Testis (tissue), 3 donors: ENCODE measurements around the gene SLC16A1. TPM values are rescaled to one million over a fixed set of nuclear protein-coding genes. Genes with fewer than 3 reads are reported as not detected.

Source experiments
- DNase-seq: peaks from one replicate; pipeline ENCODE4 v3.0.0-alpha.2; 2019
- H3K27ac ChIP-seq, 2 donors: fragments of 200-600 bp; sonication (generic); one replicate each; pipeline ENCODE4 v1.5.1; 2019
- H3K27me3 ChIP-seq: fragments of 200-600 bp; sonication (generic); one replicate; pipeline ENCODE4 v1.5.1; 2019
- H3K36me3 ChIP-seq: fragments of 200-600 bp; sonication (generic); one replicate; pipeline ENCODE4 v1.5.1; 2017; ENCODE audit warnings: low read depth; ENCODE audit errors: missing control alignments
- H3K4me1 ChIP-seq: fragments of 200-600 bp; sonication (generic); one replicate; pipeline ENCODE4 v1.5.1; 2019
- H3K4me3 ChIP-seq, 2 donors: fragments of 200-600 bp; sonication (generic); one replicate each; pipeline ENCODE4 v1.5.1; 2017 to 2019
- H3K9me3 ChIP-seq: fragments of 200-600 bp; sonication (generic); one replicate; pipeline ENCODE4 v1.5.1; 2017
- POLR2A ChIP-seq: fragments of 450-650 bp; IDR thresholded peaks from one replicate; pipeline ENCODE4 v1.6.1; 2017; ENCODE audit warnings: antibody characterized with exemption, mild to moderate bottlenecking, moderate library complexity
- WGBS, 2 donors: methylation state at CpG; one replicate each; pipeline ENCODE4 v1.1.5; 2018; 5-methylcytosine and 5-hydroxymethylcytosine counted together
- intact Hi-C: fragments of 100-400 bp; cut with DNase I; formaldehyde crosslinking; loops from one replicate; pipeline ENCODE4 v1.15.1; 2023; ENCODE audit warnings: low total_unique reads
- polyA plus RNA-seq: library from polyadenylated mRNA; stranded (reverse); fragments of 350-450 nt; fragmentation: Illumina TruSeq; extraction: RNeasy Lipid Tissue Mini Kit (QIAGEN cat#74804); gene quantifications from one replicate; pipeline ENCODE4 v1.2.3, GENCODE V29; 2014; ENCODE audit warnings: low read depth, low replicate concordance; ENCODE audit not compliant: insufficient read depth
- total RNA-seq, 2 donors: library from RNA; depleted of rRNA; stranded (reverse); fragments of >200 nt; gene quantifications; one replicate each; pipeline ENCODE4 v1.2.3, GENCODE V29; 2016
- TF ChIP-seq, protein P1 (sequence below), 3 experiments: fragments of 450-650 bp in 2 of 3; fragments of 200-600 bp in 1 of 3; sonication (generic) in 1 of 3; IDR thresholded peaks; one replicate each; pipeline ENCODE4 v1.5.1; 2016 to 2019; ENCODE audit warnings: antibody characterized with exemption in 3 of 3, mild to moderate bottlenecking in 2 of 3, moderate library complexity in 1 of 3

Gene SLC16A1
- total and polyA plus RNA-seq, 3 donors from 2014 or later: 70.3 to 130 (median 102) TPM

DNA sequence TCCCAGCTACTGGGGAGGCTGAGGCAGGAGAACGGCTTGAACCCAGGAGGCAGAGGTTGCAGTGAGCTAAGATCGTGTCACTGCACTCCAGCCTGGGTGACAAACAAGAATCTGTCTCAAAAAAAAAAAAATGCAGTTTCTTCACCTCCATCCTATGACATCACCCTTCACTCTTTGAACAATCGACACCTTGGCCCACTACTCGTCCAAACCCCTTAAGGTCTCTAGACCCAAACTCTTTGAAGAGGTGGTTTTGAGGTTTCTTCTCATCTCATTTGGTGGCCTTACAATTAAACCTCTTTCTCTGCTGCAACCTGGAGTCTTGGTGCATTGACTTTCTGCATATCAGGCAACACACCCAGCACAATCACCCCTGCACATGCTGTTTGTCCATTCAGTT lies 86.1 kb downstream of the SLC16A1 start:
- Histone ChIP-seq H3K27me3 (no peaks in the 10 kb centered on the region), H3K4me3 (no peak overlapping the region), H3K27ac (no peak overlapping the region), H3K9me3 (no peaks in the 10 kb centered on the region), H3K4me1 (peaks cover 10% of the 10 kb centered on the region), H3K36me3 (no peaks in the 10 kb centered on the region)
- intact Hi-C loops: no loop called here
- 84 to 93% methylated on average over 4 of the region's 4 CpGs for WGBS, 2 donors
- TF ChIP-seq, protein P1, sequence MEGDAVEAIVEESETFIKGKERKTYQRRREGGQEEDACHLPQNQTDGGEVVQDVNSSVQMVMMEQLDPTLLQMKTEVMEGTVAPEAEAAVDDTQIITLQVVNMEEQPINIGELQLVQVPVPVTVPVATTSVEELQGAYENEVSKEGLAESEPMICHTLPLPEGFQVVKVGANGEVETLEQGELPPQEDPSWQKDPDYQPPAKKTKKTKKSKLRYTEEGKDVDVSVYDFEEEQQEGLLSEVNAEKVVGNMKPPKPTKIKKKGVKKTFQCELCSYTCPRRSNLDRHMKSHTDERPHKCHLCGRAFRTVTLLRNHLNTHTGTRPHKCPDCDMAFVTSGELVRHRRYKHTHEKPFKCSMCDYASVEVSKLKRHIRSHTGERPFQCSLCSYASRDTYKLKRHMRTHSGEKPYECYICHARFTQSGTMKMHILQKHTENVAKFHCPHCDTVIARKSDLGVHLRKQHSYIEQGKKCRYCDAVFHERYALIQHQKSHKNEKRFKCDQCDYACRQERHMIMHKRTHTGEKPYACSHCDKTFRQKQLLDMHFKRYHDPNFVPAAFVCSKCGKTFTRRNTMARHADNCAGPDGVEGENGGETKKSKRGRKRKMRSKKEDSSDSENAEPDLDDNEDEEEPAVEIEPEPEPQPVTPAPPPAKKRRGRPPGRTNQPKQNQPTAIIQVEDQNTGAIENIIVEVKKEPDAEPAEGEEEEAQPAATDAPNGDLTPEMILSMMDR (IDR thresholded peaks at IDR 0.05): no peak
- TF ChIP-seq POLR2A: no peak
- no peak for DNase-seq

DNA sequence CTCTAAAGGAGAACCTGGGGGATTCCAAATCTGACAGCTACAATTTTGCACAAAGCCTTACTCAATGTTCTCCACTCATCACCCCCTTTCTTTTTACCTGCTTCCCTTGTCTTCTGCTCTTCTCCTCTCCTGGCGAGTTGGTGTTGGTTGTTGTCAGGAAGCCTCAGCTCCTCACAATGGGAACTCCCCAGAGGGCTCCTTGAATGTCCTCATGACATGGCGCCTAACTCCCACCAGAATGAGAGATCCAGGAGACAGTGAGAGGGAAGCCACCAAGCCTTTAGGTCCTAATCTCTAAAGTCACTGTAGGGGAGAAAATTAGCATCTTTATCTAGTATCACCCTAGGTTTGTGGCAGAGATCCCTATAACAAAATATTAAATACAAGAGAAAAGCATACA lies 87.8 kb downstream of the SLC16A1 start:
- TF ChIP-seq POLR2A: no peak
- TF ChIP-seq, protein P1 (IDR thresholded peaks at IDR 0.05): no peak
- Histone ChIP-seq H3K9me3 (no peaks in the 10 kb centered on the region), H3K4me3 (no peak overlapping the region), H3K4me1 (peaks cover 10% of the 10 kb centered on the region), H3K36me3 (no peaks in the 10 kb centered on the region), H3K27me3 (no peaks in the 10 kb centered on the region), H3K27ac (no peak overlapping the region)
- intact Hi-C loops: no loop called here
- no peak for DNase-seq
- 88 to 91% methylated on average over 2 of the region's 2 CpGs for WGBS, 2 donors

DNA sequence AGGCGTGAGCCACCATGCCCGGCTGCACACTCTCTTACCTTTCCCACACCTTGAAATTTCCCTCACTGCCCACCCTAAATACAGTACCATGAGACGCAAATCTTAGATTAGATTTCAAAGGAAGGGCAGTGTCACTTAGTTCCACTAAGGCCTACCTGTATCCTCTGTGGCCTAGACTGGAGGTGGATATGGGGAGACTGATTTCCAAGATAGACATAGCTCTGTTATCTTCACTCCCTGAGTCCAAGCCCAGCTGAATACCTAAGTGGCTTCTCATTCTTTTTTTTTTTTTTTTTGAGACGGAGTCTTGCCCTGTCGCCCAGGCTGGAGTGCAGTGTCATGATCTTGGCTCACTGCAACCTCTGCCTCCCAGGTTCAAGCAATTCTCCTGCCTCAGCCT lies 89.0 kb downstream of the SLC16A1 start:
- no peak for TF ChIP-seq POLR2A
- TF ChIP-seq, protein P1 (IDR thresholded peaks at IDR 0.05): no peak
- Histone ChIP-seq H3K27me3 (no peaks in the 10 kb centered on the region), H3K4me3 (no peak overlapping the region), H3K9me3 (no peaks in the 10 kb centered on the region), H3K4me1 (no peaks in the 10 kb centered on the region), H3K27ac (no peak overlapping the region), H3K36me3 (no peaks in the 10 kb centered on the region)
- DNase-seq: no peak
- WGBS, 2 donors: 92 to 97% methylated on average over 5 of the region's 5 CpGs
- intact Hi-C loops: no loop called here

DNA sequence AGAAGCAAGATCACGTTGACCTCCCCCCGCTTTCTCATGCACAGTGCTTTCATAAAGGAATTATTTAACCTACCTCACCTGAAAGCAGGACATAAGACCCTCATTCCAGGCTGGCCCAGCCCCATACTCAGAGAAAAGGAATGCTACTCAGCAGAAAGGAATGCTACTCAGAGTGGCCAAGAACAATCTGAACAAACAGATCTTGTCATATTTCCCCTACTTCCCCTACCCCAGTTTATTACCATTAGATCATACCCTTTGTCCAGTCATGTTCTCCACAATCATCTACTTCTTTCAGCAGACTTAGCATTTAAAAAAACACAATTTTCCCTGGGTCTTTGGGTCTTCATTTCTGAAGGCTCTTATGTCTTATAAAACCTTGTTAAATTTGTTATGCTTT lies 89.8 kb downstream of the SLC16A1 start:
- Histone ChIP-seq H3K4me3 (no peak overlapping the region), H3K4me1 (no peaks in the 10 kb centered on the region), H3K36me3 (no peaks in the 10 kb centered on the region), H3K27ac (no peak overlapping the region), H3K9me3 (no peaks in the 10 kb centered on the region), H3K27me3 (no peaks in the 10 kb centered on the region)
- intact Hi-C loops: no loop called here
- TF ChIP-seq POLR2A: no peak
- TF ChIP-seq, protein P1 (IDR thresholded peaks at IDR 0.05): no peak
- DNase-seq: no peak
- 93 to 100% methylated on average over 2 of the region's 2 CpGs for WGBS, 2 donors

DNA sequence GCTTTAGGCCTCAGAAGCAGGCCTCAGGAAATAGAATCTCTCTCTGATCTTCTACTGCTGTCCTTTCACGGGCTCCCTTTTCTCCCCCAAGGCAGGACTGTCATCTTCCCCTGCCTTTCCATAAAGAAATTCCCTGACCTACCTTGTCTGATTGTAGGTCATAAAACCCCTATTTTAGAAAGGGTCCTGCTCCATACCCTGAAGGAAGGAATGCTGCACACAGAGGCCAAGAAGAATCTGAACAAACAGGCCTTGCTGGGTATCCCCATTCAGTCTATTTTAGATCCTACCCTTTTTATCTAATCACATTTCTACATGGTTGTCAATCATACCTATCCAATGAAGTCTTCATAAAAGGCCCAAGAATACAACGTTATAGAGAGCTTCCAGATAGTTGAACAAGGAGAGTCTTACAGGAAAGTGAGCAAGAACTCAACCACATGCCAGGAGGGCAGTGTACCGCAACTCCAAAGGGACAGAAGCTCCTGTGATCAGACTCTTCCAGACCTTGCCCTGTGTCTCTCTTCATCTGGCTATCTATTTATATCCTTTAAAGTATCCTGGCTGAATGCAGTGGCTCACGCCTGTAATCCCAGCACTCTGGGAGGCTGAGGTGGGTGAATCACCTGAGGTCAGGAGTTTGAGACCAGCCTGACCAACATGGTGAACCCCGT lies 93.1 kb downstream of the SLC16A1 start:
- Histone ChIP-seq H3K36me3 (no peaks in the 10 kb centered on the region), H3K27ac (no peak overlapping the region), H3K4me3 (no peak overlapping the region), H3K27me3 (no peaks in the 10 kb centered on the region), H3K9me3 (no peaks in the 10 kb centered on the region), H3K4me1 (no peaks in the 10 kb centered on the region)
- WGBS, 2 donors: 83 to 85% methylated on average over 5 of the region's 5 CpGs
- TF ChIP-seq, protein P1 (IDR thresholded peaks at IDR 0.05): no peak
- TF ChIP-seq POLR2A: no peak
- DNase-seq: no peak
- intact Hi-C loops: no loop called here
